ENCODE measurements around the gene DLX6.

Gene DLX6

GRCh38 chr7:97018126-97018601 lies 12.8 kb downstream of the DLX6 start:
- no peak overlapping the region for H3K4me3 ChIP-seq (ENCODE audit: low read depth, low read length)
- TF ChIP-seq, protein P1, sequence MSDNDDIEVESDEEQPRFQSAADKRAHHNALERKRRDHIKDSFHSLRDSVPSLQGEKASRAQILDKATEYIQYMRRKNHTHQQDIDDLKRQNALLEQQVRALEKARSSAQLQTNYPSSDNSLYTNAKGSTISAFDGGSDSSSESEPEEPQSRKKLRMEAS (IDR thresholded peaks at IDR 0.05; ENCODE audit: low read depth, low read length) = no peak
- no peak for TF ChIP-seq POLR2A (IDR thresholded peaks at IDR 0.05; ENCODE audit: extremely low read depth, insufficient read length)
- TF ChIP-seq, protein P2, sequence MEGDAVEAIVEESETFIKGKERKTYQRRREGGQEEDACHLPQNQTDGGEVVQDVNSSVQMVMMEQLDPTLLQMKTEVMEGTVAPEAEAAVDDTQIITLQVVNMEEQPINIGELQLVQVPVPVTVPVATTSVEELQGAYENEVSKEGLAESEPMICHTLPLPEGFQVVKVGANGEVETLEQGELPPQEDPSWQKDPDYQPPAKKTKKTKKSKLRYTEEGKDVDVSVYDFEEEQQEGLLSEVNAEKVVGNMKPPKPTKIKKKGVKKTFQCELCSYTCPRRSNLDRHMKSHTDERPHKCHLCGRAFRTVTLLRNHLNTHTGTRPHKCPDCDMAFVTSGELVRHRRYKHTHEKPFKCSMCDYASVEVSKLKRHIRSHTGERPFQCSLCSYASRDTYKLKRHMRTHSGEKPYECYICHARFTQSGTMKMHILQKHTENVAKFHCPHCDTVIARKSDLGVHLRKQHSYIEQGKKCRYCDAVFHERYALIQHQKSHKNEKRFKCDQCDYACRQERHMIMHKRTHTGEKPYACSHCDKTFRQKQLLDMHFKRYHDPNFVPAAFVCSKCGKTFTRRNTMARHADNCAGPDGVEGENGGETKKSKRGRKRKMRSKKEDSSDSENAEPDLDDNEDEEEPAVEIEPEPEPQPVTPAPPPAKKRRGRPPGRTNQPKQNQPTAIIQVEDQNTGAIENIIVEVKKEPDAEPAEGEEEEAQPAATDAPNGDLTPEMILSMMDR (IDR thresholded peaks at IDR 0.05; ENCODE audit: low read depth, low read length) = no peak
- no peak for TF ChIP-seq MYC (IDR thresholded peaks at IDR 0.05; ENCODE audit: low read depth, low read length)
- DNase-seq (ENCODE audit: low read depth) = no peak

DNA sequence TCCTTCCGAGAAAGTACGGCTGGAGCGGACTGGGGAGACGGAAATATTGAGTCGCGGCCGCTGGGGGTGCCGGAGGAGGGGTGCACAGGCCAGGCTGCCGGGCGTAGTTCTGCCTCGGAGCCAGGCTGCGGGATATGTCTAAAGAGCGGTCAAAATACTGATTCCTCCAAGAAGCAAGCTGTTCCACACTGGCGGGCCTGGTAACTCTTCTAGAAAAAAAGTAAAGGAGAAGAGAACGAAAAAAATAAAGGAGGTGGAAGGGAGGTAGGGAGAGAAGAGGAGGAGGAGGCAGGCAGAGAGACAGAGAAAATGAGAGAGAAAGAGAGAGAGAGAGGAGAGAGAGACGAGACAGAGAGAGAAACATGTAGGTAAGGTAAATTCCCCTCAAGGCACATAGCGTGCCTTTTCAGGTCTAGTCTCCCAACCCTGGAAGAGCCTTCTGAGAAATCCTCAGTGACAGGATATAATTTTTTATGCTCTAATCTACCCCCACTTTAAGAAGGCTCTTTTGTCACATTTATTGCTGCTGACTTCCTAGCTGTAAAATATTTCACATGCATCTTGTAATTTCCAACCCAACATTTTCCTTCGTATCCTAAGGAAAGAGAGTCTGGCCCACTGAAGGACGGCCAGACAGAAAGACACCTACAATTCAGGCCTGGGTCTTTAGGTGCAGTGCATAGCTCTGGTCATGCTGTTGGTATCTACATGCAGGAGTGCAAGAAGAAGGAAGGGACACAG lies 13.6 kb downstream of the DLX6 start:
- no peak for DNase-seq (ENCODE audit: low read depth)
- TF ChIP-seq POLR2A (IDR thresholded peaks at IDR 0.05; ENCODE audit: extremely low read depth, insufficient read length) (no peak), MYC (IDR thresholded peaks at IDR 0.05; ENCODE audit: low read depth, low read length) (no peak)
- TF ChIP-seq, protein P1 (IDR thresholded peaks at IDR 0.05; ENCODE audit: low read depth, low read length) = no peak
- TF ChIP-seq, protein P2 (IDR thresholded peaks at IDR 0.05; ENCODE audit: low read depth, low read length) = no peak
- no peak overlapping the region for H3K4me3 ChIP-seq (ENCODE audit: low read depth, low read length)

DNA sequence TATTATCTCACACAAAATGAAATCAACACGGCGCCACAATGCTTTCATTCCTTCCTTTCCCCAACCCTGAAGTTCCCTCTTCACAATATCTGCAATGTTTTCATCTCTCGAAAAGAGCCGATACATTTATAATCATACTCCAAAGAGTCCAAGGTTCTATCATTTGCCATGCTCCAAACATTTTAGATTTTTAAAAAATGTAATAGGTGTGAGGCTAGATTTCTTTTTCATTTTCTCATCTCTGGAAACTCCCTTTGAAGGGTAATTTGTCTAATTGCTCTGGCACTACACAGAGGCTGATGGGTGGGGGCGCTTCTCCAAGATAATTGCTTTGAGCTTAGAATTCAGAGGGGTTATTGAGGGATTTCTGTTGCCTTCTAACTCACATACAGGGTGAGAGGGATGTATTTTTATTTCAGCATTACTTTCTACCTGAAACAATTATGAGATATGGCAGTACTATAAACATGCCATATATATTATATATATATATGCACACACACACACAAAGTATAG lies 14.4 kb downstream of the DLX6 start:
- H3K4me3 ChIP-seq (ENCODE audit: low read depth, low read length) = no peak overlapping the region
- TF ChIP-seq MYC (IDR thresholded peaks at IDR 0.05; ENCODE audit: low read depth, low read length) (no peak), POLR2A (IDR thresholded peaks at IDR 0.05; ENCODE audit: extremely low read depth, insufficient read length) (no peak)
- TF ChIP-seq, protein P1 (IDR thresholded peaks at IDR 0.05; ENCODE audit: low read depth, low read length) = no peak
- TF ChIP-seq, protein P2 (IDR thresholded peaks at IDR 0.05; ENCODE audit: low read depth, low read length) = no peak
- no peak for DNase-seq (ENCODE audit: low read depth)

- H3K4me3 ChIP-seq (ENCODE audit: low read depth, low read length) = no peak overlapping the region
- no peak for DNase-seq (ENCODE audit: low read depth)
- TF ChIP-seq POLR2A (IDR thresholded peaks at IDR 0.05; ENCODE audit: extremely low read depth, insufficient read length) = no peak
- TF ChIP-seq MYC (IDR thresholded peaks at IDR 0.05; ENCODE audit: low read depth, low read length) = no peak
- TF ChIP-seq, protein P2 (IDR thresholded peaks at IDR 0.05; ENCODE audit: low read depth, low read length) = no peak
- TF ChIP-seq, protein P1 (IDR thresholded peaks at IDR 0.05; ENCODE audit: low read depth, low read length) = no peak
Observed at GRCh38 chr7:97020601-97020995, 15.2 kb downstream of the DLX6 start.

GRCh38 chr7:97020996-97021746 lies 15.8 kb downstream of the DLX6 start:
- H3K4me3 ChIP-seq (ENCODE audit: low read depth, low read length) = no peak overlapping the region
- TF ChIP-seq, protein P1 (IDR thresholded peaks at IDR 0.05; ENCODE audit: low read depth, low read length) = no peak
- TF ChIP-seq POLR2A (IDR thresholded peaks at IDR 0.05; ENCODE audit: extremely low read depth, insufficient read length) (no peak), MYC (IDR thresholded peaks at IDR 0.05; ENCODE audit: low read depth, low read length) (no peak)
- TF ChIP-seq, protein P2 (IDR thresholded peaks at IDR 0.05; ENCODE audit: low read depth, low read length) = no peak
- no peak for DNase-seq (ENCODE audit: low read depth)

All from NB4 (cell line).